Sigmoid colon (tissue), 4 donors: ENCODE data around the gene LCP1.

Experiments
- CTCF ChIP-seq, 4 experiments: fragments of 450-650 bp in 3 of 4; fragments of 200-600 bp in 1 of 4; IDR thresholded peaks; one replicate each; pipeline ENCODE4 v1.5.1; 2016 to 2019; ENCODE audit warnings: antibody characterized with exemption in 4 of 4, mild to moderate bottlenecking in 3 of 4, moderate library complexity in 2 of 4
- POLR2AphosphoS5 ChIP-seq, 4 donors: sonication (generic); formaldehyde crosslinking; IDR thresholded peaks; one replicate each; pipeline ENCODE4 v1.6.1; 2017; ENCODE audit warnings: antibody characterized with exemption in 4 of 4

DNA sequence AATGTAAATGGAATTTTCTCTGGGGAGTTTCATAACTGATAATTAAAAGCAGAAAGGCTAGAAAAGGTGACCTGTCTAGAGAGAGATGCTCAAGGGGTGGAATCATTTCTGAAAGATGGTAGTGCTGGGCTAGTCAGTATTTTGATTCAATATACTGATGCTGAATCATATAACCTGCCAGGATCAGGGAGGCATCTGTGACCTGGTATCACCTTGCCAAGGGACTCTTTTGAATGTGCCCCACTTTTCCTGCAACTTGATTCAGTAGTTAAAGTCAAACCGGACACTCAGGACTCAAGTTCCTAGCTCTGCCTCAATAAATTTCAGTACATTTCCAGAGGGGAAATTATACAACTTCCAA lies 15.8 kb downstream of the LCP1 start:
- no peak for TF ChIP-seq CTCF (IDR thresholded peaks at IDR 0.05)
- no peak for TF ChIP-seq POLR2AphosphoS5 (IDR thresholded peaks at IDR 0.05)
